HepG2 (cell line): ENCODE data around the gene ARFGAP3. TPM values are rescaled to one million over a fixed set of nuclear protein-coding genes. Genes with fewer than 3 reads are reported as not detected.

Experiments used
- ATAC-seq: fragments of 200-7000 bp; cut with Tn5 transposase; 3 replicates; pipeline ENCODE4 v1.9.1; 2020; ENCODE audit warnings: mild to moderate bottlenecking, moderate library complexity
- BruUV-seq: library from RNA; stranded (reverse); fragments of 400-500 nt; replicated peaks from 2 replicates; lab custom pipeline; 2021; lab: Mats Ljungman, UMichigan
- CTCF ChIA-PET: fragments of 300-600 bp; formaldehyde crosslinking; extraction: SDS; loops from one replicate; lab custom pipeline; 2021; ENCODE audit warnings: low total read pairs, inconsistent platforms, low intra/inter-chr PET ratio; lab: Yijun Ruan, JAX
- POLR2A ChIA-PET: fragments of 350-600 bp; sonication (Branson Sonifier 250); formaldehyde crosslinking; loops from one replicate; lab custom pipeline; 2020; ENCODE audit warnings: antibody characterized with exemption, inconsistent platforms; lab: Yijun Ruan, JAX
- DNase-seq: peaks from one replicate; pipeline ENCODE4 v3.0.0-alpha.2; 2015; ENCODE audit warnings: low spot score
- FAIRE-seq: peaks from 3 replicates; lab custom pipeline; 2011; peaks lifted over from hg19 to GRCh38; lab: Jason Lieb, UNC
- H2AFZ ChIP-seq: one replicate; pipeline ENCODE4 v1.6.1; 2011; ENCODE audit warnings: low read length, inconsistent platforms
- H3K27ac ChIP-seq: fragments of 300-600 bp; 3 replicates; pipeline ENCODE4 v1.8.0; 2011; ENCODE audit warnings: mixed run types, mild to moderate bottlenecking, mixed read lengths, low read length, inconsistent platforms; ENCODE audit not compliant: insufficient read depth; ENCODE audit errors: extremely low read length
- H3K27me3 ChIP-seq, 2 experiments: fragments of 200-600 bp in 1 of 2; 2 replicates in 1 of 2; 3 replicates in 1 of 2; pipeline versions ENCODE4 v1.6.0 to v1.8.0; 2011; ENCODE audit warnings: low read length in 2 of 2, mild to moderate bottlenecking in 2 of 2, moderate library complexity in 2 of 2, inconsistent platforms in 1 of 2; ENCODE audit not compliant: insufficient read depth in 2 of 2, control insufficient read depth in 1 of 2
- H3K36me3 ChIP-seq, 2 experiments: fragments of 200-600 bp in 1 of 2; replicated peaks in 1 of 2; 2 replicates in 1 of 2; 3 replicates in 1 of 2; pipeline versions ENCODE4 v1.5.1 to v1.8.0; 2011; ENCODE audit warnings: low read length in 2 of 2, inconsistent platforms in 1 of 2; ENCODE audit not compliant: insufficient read depth in 2 of 2, control insufficient read depth in 1 of 2
- H3K4me1 ChIP-seq: 2 replicates; pipeline ENCODE4 v1.5.1; 2012; ENCODE audit warnings: low read length, inconsistent platforms; ENCODE audit not compliant: insufficient read depth
- H3K4me2 ChIP-seq: 2 replicates; pipeline ENCODE4 v1.6.0; 2011; ENCODE audit warnings: low read depth, low read length, inconsistent platforms
- H3K4me3 ChIP-seq, 3 experiments: fragments of 200-600 bp in 1 of 3; sonication (generic), shearing (Covaris generic) in 1 of 3; replicated peaks in 1 of 3; 2 replicates each; pipeline ENCODE4 v1.5.1; 2011 to 2016; ENCODE audit warnings: low read length in 3 of 3, inconsistent platforms in 2 of 3, low read depth in 2 of 3, mild to moderate bottlenecking in 2 of 3, control low read depth in 1 of 3, mixed read lengths in 1 of 3; ENCODE audit not compliant: insufficient read depth in 1 of 3
- H3K79me2 ChIP-seq: one replicate; pipeline ENCODE4 v1.6.1; 2011; ENCODE audit warnings: low read length, inconsistent platforms; ENCODE audit not compliant: insufficient read depth
- H3K9ac ChIP-seq: 2 replicates; pipeline ENCODE4 v1.6.0; 2011; ENCODE audit warnings: mild to moderate bottlenecking, low read depth, low read length, inconsistent platforms; ENCODE audit not compliant: insufficient read depth
- H3K9me3 ChIP-seq: 2 replicates; pipeline ENCODE4 v1.5.1; 2012; ENCODE audit warnings: mild to moderate bottlenecking, low read length
- H4K20me1 ChIP-seq: 2 replicates; pipeline ENCODE4 v1.6.0; 2011; ENCODE audit warnings: inconsistent platforms, mild to moderate bottlenecking, low read length, moderate library complexity; ENCODE audit not compliant: insufficient read depth
- ESRRA ChIP-seq: sonication (generic); formaldehyde crosslinking; IDR thresholded peaks from 2 replicates; pipeline ENCODE4 v1.5.1; 2020; ENCODE audit warnings: mild to moderate bottlenecking, low read depth, missing genetic modification reagents
- GPBP1L1 ChIP-seq: sonication (generic); formaldehyde crosslinking; IDR thresholded peaks from 2 replicates; pipeline ENCODE4 v1.5.0; 2020; ENCODE audit warnings: mild to moderate bottlenecking, missing genetic modification reagents
- HNRNPH1 ChIP-seq: fragments of 200-400 bp; formaldehyde crosslinking; optimal IDR thresholded peaks from 2 replicates; pipeline ENCODE3; 2017; ENCODE audit warnings: mild to moderate bottlenecking, low read depth, low read length
- HNRNPL ChIP-seq: fragments of 200-400 bp; formaldehyde crosslinking; IDR thresholded peaks from 2 replicates; pipeline ENCODE4 v1.6.1; 2017; ENCODE audit warnings: mild to moderate bottlenecking, low read depth, low read length
- SKI ChIP-seq: fragments of 450-650 bp; IDR thresholded peaks from one replicate; pipeline ENCODE4 v1.6.1; 2018; ENCODE audit warnings: mild to moderate bottlenecking; ENCODE audit not compliant: partially characterized antibody
- SKIL ChIP-seq: sonication (generic); formaldehyde crosslinking; IDR thresholded peaks from 2 replicates; pipeline ENCODE4 v1.8.0; 2022; ENCODE audit warnings: missing genetic modification reagents, mild to moderate bottlenecking, moderate library complexity, borderline replicate concordance
- ZNF766 ChIP-seq: sonication (generic); formaldehyde crosslinking; IDR thresholded peaks from 2 replicates; pipeline ENCODE4 v1.5.0; 2020; ENCODE audit warnings: missing genetic modification reagents, borderline replicate concordance
- WGBS: methylation state at CpG from one replicate; pipeline ENCODE4 v1.1.6; 2017; ENCODE audit warnings: low lambda C conversion rate; 5-methylcytosine and 5-hydroxymethylcytosine counted together
- in situ Hi-C: cut with HindIII; loops from 2 replicates; pipeline ENCODE4 v1.10.0; 2017; ENCODE audit warnings: low pct_unique_long_range_greater_than_20kb; ENCODE audit not compliant: extremely low pct_ligation_motif_present
- intact Hi-C: fragments of 100-400 bp; cut with micrococcal nuclease; formaldehyde crosslinking; loops from one replicate; pipeline ENCODE4 v1.10.0; 2022; ENCODE audit not compliant: unreplicated experiment
- polyA plus RNA-seq, 8 experiments: library from polyadenylated mRNA; depleted of rRNA in 3 of 8; stranded (reverse) in 7 of 8; unstranded in 1 of 8; fragments of >200 nt; fragmentation: Illumina TruSeq in 4 of 8; extraction: Trizol in 4 of 8; gene quantifications; 2 replicates each; pipeline versions ENCODE4 v1.2.1 to v1.2.3, GENCODE V29; 2011 to 2016; ENCODE audit warnings: low read depth in 4 of 8, missing spikeins in 1 of 8, mixed read lengths in 1 of 8; ENCODE audit not compliant: insufficient read depth in 1 of 8
- total RNA-seq, 5 experiments: library from RNA; depleted of rRNA; stranded (reverse); fragments of >200 nt; fragmentation: Illumina TruSeq; extraction: Trizol; gene quantifications; 2 replicates each; pipeline ENCODE4 v1.2.3, GENCODE V29; 2016; ENCODE audit warnings: low read depth in 1 of 5

ARFGAP3 gene
- total and polyA plus RNA-seq, 2 of the 13 experiments (the other 11 are each of a cell fraction or from before 2014, with no cell fraction given), result 41.7 to 61.6 TPM

- POLR2A ChIA-PET, result no interaction called here
- 100% methylated on average over 4 of the region's 4 CpGs for WGBS
Observed at GRCh38 chr22:42837556-42837955, 19.5 kb downstream of the ARFGAP3 start.

More at GRCh38 chr22:42837556-42837955, 19.5 kb downstream of the ARFGAP3 start:
- H3K36me3 ChIP-seq, result peaks cover 12 to 62% of the 10 kb centered on the region in 2 experiments
- no peak overlapping the region for H3K4me2 ChIP-seq
- no peaks in the 10 kb centered on the region for H3K27me3 ChIP-seq
- CTCF ChIA-PET, result no interaction called here
- H3K4me1 ChIP-seq, result no peaks in the 10 kb centered on the region
- no peak overlapping the region for H2AFZ ChIP-seq
- TF ChIP-seq SKIL (CRISPR knock-in tag), result no peak
- TF ChIP-seq SKI, result no peak
- no peak for TF ChIP-seq ESRRA (CRISPR knock-in tag)
- no peak for TF ChIP-seq ZNF766 (CRISPR knock-in tag)
- TF ChIP-seq GPBP1L1 (CRISPR knock-in tag), result no peak
- no peak for TF ChIP-seq HNRNPL
- TF ChIP-seq HNRNPH1, result no peak
- BruUV-seq, result no TSS peak
- FAIRE-seq, result no peak
- intact Hi-C loops (no loop called here), in situ Hi-C loops (no loop called here)
- H3K79me2 ChIP-seq, result no peaks in the 10 kb centered on the region
- no peak overlapping the region for H3K27ac ChIP-seq
- H4K20me1 ChIP-seq, result no peaks in the 10 kb centered on the region
- no peak overlapping the region for H3K4me3 ChIP-seq
- no peaks in the 10 kb centered on the region for H3K9me3 ChIP-seq
- no peak overlapping the region for H3K9ac ChIP-seq
- no peak for ATAC-seq
- no peak for DNase-seq
